Vagina (tissue), 2 donors: ENCODE measurements around the gene TRMT10B. TPM values are rescaled to one million over a fixed set of nuclear protein-coding genes. Genes with fewer than 3 reads are reported as not detected.

Source experiments
- DNase-seq, 2 donors: peaks; one replicate each; pipeline ENCODE4 v3.0.0-alpha.2; 2017; ENCODE audit errors: extremely low spot score in 2 of 2
- H3K27ac ChIP-seq: fragments of 200-600 bp; sonication (generic); one replicate; pipeline ENCODE4 v1.5.1; 2019
- H3K27me3 ChIP-seq: fragments of 200-600 bp; sonication (generic); one replicate; pipeline ENCODE4 v1.5.1; 2019
- H3K36me3 ChIP-seq, 2 donors: fragments of 200-600 bp; sonication (generic); one replicate each; pipeline ENCODE4 v1.5.1; 2017 to 2019
- H3K4me1 ChIP-seq: fragments of 200-600 bp; sonication (generic); one replicate; pipeline ENCODE4 v1.5.1; 2019
- H3K4me3 ChIP-seq, 2 donors: fragments of 200-600 bp; sonication (generic); 1 replicate in 1 of 2; 2 replicates in 1 of 2; pipeline ENCODE4 v1.5.1; 2016 to 2019
- H3K9me3 ChIP-seq: fragments of 200-600 bp; sonication (generic); one replicate; pipeline ENCODE4 v1.5.1; 2019
- POLR2A ChIP-seq, 2 donors: fragments of 450-650 bp; IDR thresholded peaks; one replicate each; pipeline ENCODE4 v1.6.1; 2017; ENCODE audit warnings: antibody characterized with exemption in 2 of 2, mild to moderate bottlenecking in 2 of 2, moderate library complexity in 2 of 2
- POLR2AphosphoS5 ChIP-seq, 2 donors: sonication (generic); formaldehyde crosslinking; IDR thresholded peaks; one replicate each; pipeline ENCODE4 v1.9.0; 2017; ENCODE audit warnings: antibody characterized with exemption in 2 of 2, mild to moderate bottlenecking in 2 of 2, low read depth in 1 of 2; ENCODE audit not compliant: insufficient read depth in 1 of 2
- intact Hi-C: fragments of 100-400 bp; cut with DNase I; formaldehyde crosslinking; loops from one replicate; pipeline ENCODE4 v1.15.1; 2023
- total RNA-seq: library from RNA; depleted of rRNA; stranded (reverse); fragments of >200 nt; gene quantifications from one replicate; pipeline ENCODE4 v1.2.3, GENCODE V29; 2016
- TF ChIP-seq, protein P1 (sequence below), 3 experiments: fragments of 450-650 bp in 2 of 3; fragments of 200-600 bp in 1 of 3; sonication (generic) in 1 of 3; IDR thresholded peaks; one replicate each; pipeline ENCODE4 v1.5.1; 2017 to 2019; ENCODE audit warnings: antibody characterized with exemption in 3 of 3, mild to moderate bottlenecking in 2 of 3, moderate library complexity in 2 of 3

The TRMT10B gene
- total RNA-seq, 1 donor from 2014 or later = 4.7 TPM

DNA sequence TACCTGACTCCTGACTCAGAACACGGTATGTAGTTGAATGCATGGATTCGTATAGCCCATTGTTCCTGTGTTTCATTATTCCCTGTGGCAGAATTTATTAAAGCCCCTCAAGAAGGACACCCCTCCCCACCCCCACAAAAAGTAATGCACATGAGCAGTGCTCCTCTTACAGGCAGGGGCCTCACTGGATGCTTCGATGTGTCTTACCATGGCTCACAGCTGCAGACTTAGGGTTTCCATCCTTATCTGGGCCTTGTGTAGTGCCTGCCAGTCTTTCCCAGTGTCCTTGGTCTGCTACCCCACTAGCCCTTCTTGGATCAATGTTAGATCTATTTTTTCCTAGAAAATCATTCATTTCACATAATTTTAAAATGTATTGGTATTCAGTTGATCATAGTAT, 16.4 kb downstream of the TRMT10B start:
- H3K27me3 ChIP-seq = no peaks in the 10 kb centered on the region
- no peaks in the 10 kb centered on the region for H3K9me3 ChIP-seq
- H3K4me3 ChIP-seq = no peak overlapping the region
- intact Hi-C loops = no loop called here
- no peaks in the 10 kb centered on the region for H3K4me1 ChIP-seq
- H3K27ac ChIP-seq = no peak overlapping the region
- H3K36me3 ChIP-seq = peaks cover 0 to 28% of the 10 kb centered on the region in 2 donors
- TF ChIP-seq, protein P1, sequence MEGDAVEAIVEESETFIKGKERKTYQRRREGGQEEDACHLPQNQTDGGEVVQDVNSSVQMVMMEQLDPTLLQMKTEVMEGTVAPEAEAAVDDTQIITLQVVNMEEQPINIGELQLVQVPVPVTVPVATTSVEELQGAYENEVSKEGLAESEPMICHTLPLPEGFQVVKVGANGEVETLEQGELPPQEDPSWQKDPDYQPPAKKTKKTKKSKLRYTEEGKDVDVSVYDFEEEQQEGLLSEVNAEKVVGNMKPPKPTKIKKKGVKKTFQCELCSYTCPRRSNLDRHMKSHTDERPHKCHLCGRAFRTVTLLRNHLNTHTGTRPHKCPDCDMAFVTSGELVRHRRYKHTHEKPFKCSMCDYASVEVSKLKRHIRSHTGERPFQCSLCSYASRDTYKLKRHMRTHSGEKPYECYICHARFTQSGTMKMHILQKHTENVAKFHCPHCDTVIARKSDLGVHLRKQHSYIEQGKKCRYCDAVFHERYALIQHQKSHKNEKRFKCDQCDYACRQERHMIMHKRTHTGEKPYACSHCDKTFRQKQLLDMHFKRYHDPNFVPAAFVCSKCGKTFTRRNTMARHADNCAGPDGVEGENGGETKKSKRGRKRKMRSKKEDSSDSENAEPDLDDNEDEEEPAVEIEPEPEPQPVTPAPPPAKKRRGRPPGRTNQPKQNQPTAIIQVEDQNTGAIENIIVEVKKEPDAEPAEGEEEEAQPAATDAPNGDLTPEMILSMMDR (IDR thresholded peaks at IDR 0.05) = no peak
- TF ChIP-seq POLR2AphosphoS5 (IDR thresholded peaks at IDR 0.05; ENCODE audit: insufficient read depth in 1 of 2, low read depth in 1 of 2) (no peak), POLR2A (IDR thresholded peaks at IDR 0.05) (no peak)
- DNase-seq = no peak

DNA sequence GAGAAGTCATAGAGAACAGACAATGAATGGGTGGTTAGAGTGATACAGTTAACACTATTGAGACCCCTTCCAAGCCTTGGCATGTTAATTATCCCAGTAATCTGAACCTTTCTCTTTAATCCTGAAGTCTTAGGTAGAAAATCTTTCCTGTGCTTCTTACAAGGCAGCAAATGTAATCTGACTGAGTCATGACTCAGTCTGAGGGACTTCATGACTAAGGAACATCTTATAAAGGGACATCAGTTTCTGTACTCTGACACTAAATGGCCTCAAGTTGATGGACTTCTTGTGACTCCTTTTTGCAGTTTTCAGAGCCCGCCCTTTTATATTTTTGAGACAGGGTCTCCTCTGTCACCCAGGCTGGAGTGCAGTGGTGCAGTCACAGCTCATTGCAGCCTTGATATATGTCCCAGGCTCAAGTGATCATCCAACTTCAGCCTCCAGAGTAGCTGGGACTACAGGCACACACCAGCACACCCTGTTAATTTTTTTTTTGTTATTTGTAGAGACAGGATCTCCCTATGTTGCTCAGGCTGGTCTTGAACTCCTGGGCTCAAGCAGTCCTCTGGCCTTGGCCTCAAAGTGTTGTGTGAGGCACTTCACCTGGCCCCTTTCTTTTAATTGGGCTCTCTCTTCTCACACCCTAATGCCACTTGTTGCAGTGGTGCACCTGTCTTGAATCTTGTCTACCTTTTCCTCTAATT, 21.8 kb downstream of the TRMT10B start:
- Histone ChIP-seq H3K9me3 (no peaks in the 10 kb centered on the region), H3K4me1 (no peaks in the 10 kb centered on the region), H3K27me3 (no peaks in the 10 kb centered on the region), H3K36me3 (peaks cover 5 to 49% of the 10 kb centered on the region in 2 donors), H3K27ac (no peak overlapping the region), H3K4me3 (no peak overlapping the region)
- DNase-seq = no peak
- intact Hi-C loops = no loop called here
- TF ChIP-seq, protein P1 (IDR thresholded peaks at IDR 0.05) = no peak
- TF ChIP-seq POLR2AphosphoS5 (IDR thresholded peaks at IDR 0.05; ENCODE audit: insufficient read depth in 1 of 2, low read depth in 1 of 2) (no peak), POLR2A (IDR thresholded peaks at IDR 0.05) (no peak)

DNA sequence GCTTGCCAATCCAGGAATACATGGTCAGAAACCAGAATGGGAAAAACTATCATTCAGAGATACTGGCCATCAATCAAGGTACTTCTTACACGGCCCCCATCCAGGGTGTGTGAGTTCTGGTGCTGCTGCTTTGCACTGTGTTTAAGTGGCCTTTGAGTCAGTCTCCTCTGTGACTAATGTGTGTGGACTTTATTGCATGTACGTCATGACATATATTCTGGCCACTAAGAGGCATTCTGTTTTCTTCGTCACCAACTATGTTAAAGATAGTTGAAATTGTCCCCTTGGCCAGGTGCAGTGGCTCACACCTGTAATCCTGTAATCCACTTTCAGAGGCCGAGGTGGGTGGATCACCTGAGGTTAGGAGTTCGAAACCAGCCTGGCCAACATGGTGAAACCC, 22.7 kb downstream of the TRMT10B start:
- TF ChIP-seq POLR2AphosphoS5 (IDR thresholded peaks at IDR 0.05; ENCODE audit: insufficient read depth in 1 of 2, low read depth in 1 of 2) (no peak), POLR2A (IDR thresholded peaks at IDR 0.05) (no peak)
- TF ChIP-seq, protein P1 (IDR thresholded peaks at IDR 0.05) = no peak
- Histone ChIP-seq H3K4me3 (no peak overlapping the region), H3K4me1 (no peaks in the 10 kb centered on the region), H3K9me3 (no peaks in the 10 kb centered on the region), H3K27me3 (no peaks in the 10 kb centered on the region), H3K36me3 (peaks cover 5 to 59% of the 10 kb centered on the region in 2 donors), H3K27ac (no peak overlapping the region)
- no peak for DNase-seq
- intact Hi-C loops = no loop called here

DNA sequence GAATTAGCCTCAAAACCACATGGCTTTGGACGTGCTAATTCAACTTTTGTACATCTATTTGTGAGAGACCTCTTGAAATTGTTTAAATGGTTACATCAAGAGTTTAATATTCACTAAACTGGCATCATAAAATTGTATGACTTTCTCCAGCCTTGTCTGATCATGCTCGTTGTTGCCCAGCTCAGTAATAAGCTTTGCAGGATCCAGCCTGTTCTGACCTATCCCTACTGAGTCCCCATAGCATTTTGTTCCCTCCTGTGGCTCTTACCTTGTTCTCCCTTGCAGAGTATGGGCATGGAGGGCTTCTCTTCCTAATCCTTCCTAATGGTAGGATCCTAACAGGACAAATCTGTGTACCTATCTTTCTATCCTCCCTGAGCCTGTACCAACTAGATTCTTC, 24.9 kb downstream of the TRMT10B start:
- peaks cover 5 to 61% of the 10 kb centered on the region in 2 donors for H3K36me3 ChIP-seq
- H3K27me3 ChIP-seq = no peaks in the 10 kb centered on the region
- DNase-seq = no peak
- TF ChIP-seq, protein P1 (IDR thresholded peaks at IDR 0.05) = no peak
- TF ChIP-seq POLR2A (IDR thresholded peaks at IDR 0.05) = no peak
- no peak for TF ChIP-seq POLR2AphosphoS5 (IDR thresholded peaks at IDR 0.05; ENCODE audit: insufficient read depth in 1 of 2, low read depth in 1 of 2)
- H3K27ac ChIP-seq = no peak overlapping the region
- intact Hi-C loops = no loop called here
- H3K9me3 ChIP-seq = no peaks in the 10 kb centered on the region
- H3K4me3 ChIP-seq = no peak overlapping the region
- peaks cover 11% of the 10 kb centered on the region for H3K4me1 ChIP-seq

DNA sequence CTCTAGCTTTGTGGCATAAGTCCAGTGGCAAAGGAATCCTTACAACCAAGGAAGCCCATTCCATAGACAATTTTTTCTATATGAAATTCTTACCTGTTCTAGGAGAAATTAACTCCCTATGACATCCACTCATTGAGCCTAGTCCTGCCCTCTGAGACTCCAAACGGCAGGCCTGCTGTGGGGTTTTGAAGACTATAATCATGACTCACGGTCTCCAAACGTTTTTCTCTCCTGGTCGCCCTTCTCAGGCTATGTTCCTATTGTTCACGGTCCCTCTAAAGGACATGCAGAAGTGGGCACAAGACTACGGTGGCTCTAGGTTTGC, 30.6 kb downstream of the TRMT10B start:
- H3K27me3 ChIP-seq = no peaks in the 10 kb centered on the region
- peak overlapping the region; percentile 89 to 96 for H3K4me3 ChIP-seq
- TF ChIP-seq POLR2A (IDR thresholded peaks at IDR 0.05) (no peak), POLR2AphosphoS5 (IDR thresholded peaks at IDR 0.05; ENCODE audit: insufficient read depth in 1 of 2, low read depth in 1 of 2) (no peak)
- TF ChIP-seq, protein P1 (IDR thresholded peaks at IDR 0.05) = no peak
- H3K9me3 ChIP-seq = no peaks in the 10 kb centered on the region
- intact Hi-C loops = loop anchor here (10.0 kb wide), 1 partner anchor 121 kb away; the partner anchor contains the start of gene SLC25A51
- H3K27ac ChIP-seq = peak overlapping the region; percentile 77
- H3K36me3 ChIP-seq = peaks cover 0 to 37% of the 10 kb centered on the region in 2 donors
- no peak for DNase-seq
- peaks cover 26% of the 10 kb centered on the region for H3K4me1 ChIP-seq
